Progenitor cell of endocrine pancreas (in vitro differentiated cells): ENCODE measurements around the gene ISLR. TPM values are rescaled to one million over a fixed set of nuclear protein-coding genes. Genes with fewer than 3 reads are reported as not detected.

ENCODE experiments used
- DNase-seq: peaks from one replicate; pipeline ENCODE4 v3.0.0; 2021; ENCODE audit warnings: low spot score; ENCODE audit not compliant: unreplicated experiment
- H3K27ac Mint-ChIP-seq: 2 replicates; pipeline ENCODE4 v1.8.0; 2021; ENCODE audit warnings: mild to moderate bottlenecking, moderate library complexity, mixed read lengths
- H3K27me3 Mint-ChIP-seq: 2 replicates; pipeline ENCODE4 v1.8.0; 2021; ENCODE audit warnings: mixed read lengths
- H3K36me3 Mint-ChIP-seq: 2 replicates; pipeline ENCODE4 v1.8.0; 2022; ENCODE audit warnings: mixed read lengths; ENCODE audit not compliant: insufficient read depth
- H3K4me1 Mint-ChIP-seq: 2 replicates; pipeline ENCODE4 v1.8.0; 2021; ENCODE audit warnings: low read depth, mixed read lengths
- H3K4me3 Mint-ChIP-seq: 2 replicates; pipeline ENCODE4 v1.8.0; 2021; ENCODE audit warnings: low read depth, mild to moderate bottlenecking, moderate library complexity, mixed read lengths
- H3K9me3 Mint-ChIP-seq: 2 replicates; pipeline ENCODE4 v1.8.0; 2021; ENCODE audit warnings: low read depth, mixed read lengths
- total RNA-seq: library from RNA; stranded (reverse); gene quantifications from 2 replicates; pipeline ENCODE4 v1.2.1, GENCODE V29; 2021
- TF ChIP-seq, protein P1 (sequence below): fragments of 200-600 bp; sonication (generic); IDR thresholded peaks from one replicate; pipeline ENCODE4 v1.5.0; 2021; ENCODE audit warnings: antibody characterized with exemption, mild to moderate bottlenecking; ENCODE audit not compliant: unreplicated experiment

The ISLR gene
- total RNA-seq, 1 donor from 2014 or later, result not detected

DNA sequence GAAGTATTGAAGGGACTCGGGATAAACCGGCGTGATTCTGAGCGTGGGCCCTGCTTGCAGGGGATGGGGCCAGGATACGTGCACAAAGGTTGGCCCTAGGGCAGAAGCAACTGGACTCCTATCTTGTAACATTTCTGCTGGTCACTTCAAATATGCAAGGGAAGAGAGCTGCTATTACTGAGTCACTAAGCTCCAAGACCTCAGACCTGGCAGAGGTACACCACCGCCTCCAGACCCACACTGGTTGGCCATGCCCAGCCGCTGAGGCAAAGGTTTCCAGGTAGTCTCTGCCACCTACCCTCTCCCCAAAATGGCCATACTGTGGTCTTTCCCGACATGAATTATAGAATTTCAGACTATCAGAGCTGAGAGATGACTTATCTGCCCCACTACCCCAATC is 42.4 kb downstream of the ISLR start:
- Mint-ChIP-seq H3K27ac (no peak overlapping the region), H3K36me3 (no peaks in the 10 kb centered on the region), H3K27me3 (peaks cover 30% of the 10 kb centered on the region), H3K4me1 (peaks cover 20% of the 10 kb centered on the region), H3K9me3 (no peaks in the 10 kb centered on the region), H3K4me3 (no peak overlapping the region)
- TF ChIP-seq, protein P1, sequence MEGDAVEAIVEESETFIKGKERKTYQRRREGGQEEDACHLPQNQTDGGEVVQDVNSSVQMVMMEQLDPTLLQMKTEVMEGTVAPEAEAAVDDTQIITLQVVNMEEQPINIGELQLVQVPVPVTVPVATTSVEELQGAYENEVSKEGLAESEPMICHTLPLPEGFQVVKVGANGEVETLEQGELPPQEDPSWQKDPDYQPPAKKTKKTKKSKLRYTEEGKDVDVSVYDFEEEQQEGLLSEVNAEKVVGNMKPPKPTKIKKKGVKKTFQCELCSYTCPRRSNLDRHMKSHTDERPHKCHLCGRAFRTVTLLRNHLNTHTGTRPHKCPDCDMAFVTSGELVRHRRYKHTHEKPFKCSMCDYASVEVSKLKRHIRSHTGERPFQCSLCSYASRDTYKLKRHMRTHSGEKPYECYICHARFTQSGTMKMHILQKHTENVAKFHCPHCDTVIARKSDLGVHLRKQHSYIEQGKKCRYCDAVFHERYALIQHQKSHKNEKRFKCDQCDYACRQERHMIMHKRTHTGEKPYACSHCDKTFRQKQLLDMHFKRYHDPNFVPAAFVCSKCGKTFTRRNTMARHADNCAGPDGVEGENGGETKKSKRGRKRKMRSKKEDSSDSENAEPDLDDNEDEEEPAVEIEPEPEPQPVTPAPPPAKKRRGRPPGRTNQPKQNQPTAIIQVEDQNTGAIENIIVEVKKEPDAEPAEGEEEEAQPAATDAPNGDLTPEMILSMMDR, result no peak
- DNase-seq, result no peak

DNA sequence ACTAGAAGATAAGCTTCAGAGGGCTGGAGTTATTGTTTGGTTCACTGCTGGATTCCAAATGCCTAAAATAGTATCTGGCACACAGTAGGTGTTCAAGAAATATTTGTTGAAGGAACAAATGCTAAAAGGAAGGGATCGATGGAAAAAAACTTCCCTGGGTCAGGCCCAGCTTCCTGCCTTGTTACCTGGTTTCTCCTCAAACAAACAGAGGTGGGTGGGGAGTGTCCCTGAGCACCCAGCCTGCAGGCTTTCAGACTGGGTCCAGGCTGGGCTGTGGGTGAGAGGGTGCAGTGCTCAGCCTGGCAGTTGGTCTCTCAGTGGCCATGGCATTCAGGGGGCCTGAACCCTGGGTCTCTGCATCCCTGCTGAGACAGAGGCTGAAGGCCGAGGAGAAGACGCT is 43.4 kb downstream of the ISLR start:
- H3K4me1 Mint-ChIP-seq, result peaks cover 18% of the 10 kb centered on the region
- TF ChIP-seq, protein P1, result no peak
- H3K9me3 Mint-ChIP-seq, result no peaks in the 10 kb centered on the region
- H3K4me3 Mint-ChIP-seq, result no peak overlapping the region
- no peak for DNase-seq
- H3K36me3 Mint-ChIP-seq, result no peaks in the 10 kb centered on the region
- H3K27ac Mint-ChIP-seq, result no peak overlapping the region
- peaks cover 40% of the 10 kb centered on the region for H3K27me3 Mint-ChIP-seq

DNA sequence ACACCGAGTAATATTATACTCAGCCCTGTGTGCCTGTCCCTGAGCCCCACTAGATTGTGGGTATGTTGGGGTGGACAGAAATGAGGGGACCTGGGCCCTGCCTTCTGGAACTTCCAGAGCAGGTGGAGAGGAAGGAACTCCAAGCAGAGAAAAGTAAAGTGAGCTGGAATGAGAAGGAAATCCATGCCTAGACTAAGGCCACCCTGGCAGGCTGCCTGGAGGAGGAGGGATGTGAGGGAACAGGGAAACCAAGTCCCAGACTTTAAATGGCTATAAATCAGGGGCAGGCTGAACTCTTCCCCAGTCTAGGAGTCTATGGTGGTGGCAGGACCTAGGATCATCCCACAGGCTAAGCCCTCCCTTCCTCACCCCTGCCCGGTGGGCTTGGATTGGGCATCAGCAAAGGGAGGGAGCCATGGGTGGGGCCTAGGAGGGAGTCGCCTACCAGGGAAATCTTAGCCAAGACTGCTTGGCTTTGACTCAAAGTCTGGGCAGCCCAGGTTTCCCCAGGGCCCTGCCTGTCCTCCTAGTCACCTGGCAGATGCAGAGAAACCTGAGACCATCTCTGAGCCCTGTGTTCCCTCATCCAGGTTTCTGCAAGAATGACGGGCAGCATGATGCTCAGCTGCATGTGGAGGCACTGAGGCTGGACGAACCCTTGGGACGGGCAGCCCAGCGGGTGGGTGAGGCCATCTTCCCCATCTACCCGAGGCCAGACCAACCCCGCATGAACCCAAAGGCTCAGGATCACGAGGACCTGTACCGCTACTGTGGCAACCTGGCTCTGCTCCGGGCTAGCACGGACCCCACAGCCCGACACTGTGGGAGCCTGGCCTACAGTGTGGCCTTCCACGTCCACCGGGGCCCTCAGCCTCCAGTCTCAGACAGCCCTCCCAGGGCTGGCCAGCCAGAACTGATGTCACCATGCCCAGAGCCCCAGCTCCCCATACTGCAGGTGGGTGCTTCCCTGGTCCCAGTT is 44.7 kb downstream of the ISLR start:
- Mint-ChIP-seq H3K4me1 (peaks cover 24% of the 10 kb centered on the region), H3K36me3 (no peaks in the 10 kb centered on the region), H3K9me3 (no peaks in the 10 kb centered on the region), H3K27ac (peak overlapping the region; percentile 77), H3K4me3 (no peak overlapping the region), H3K27me3 (peaks cover 46% of the 10 kb centered on the region)
- TF ChIP-seq, protein P1, result no peak
- no peak for DNase-seq

DNA sequence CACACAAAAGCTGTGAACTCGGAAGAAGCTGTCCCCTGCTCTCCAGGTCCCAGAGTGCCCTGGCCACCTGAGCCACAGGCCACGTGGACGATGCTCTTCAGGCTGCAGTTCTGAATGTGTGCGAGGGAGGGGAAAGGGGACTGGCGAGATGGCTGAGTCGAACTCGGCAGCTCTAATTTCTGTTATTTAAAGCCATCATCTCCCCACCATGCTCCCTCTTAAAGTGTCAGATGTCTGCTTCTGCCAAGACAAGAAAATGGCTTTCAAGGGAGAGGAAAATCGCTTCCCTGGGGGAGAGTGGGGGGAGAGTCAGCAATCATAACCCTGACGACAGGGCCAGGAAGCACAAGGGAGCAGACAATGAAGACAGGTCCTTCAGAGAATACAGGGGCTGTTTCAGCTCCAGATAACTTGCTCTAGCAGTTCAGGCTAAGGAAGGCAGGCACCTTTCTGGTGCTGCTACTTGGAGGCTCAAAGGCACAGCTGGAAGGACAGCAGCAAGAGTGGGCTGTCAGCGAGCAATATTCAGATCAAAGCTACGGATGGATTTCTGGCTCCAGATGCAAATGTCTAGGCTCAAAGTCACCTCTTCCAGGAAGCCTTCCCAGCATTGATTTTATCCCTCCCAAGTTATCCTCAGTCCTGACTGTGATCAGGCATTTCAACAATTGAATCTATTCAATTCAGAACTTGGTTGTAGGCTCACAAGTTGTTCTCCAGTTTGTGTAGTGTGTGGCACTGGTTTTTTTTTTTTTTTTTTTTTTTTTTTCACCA is 47.2 kb downstream of the ISLR start:
- no peak for DNase-seq
- TF ChIP-seq, protein P1, result no peak
- no peaks in the 10 kb centered on the region for H3K36me3 Mint-ChIP-seq
- H3K4me3 Mint-ChIP-seq, result no peak overlapping the region
- H3K4me1 Mint-ChIP-seq, result peaks cover 19% of the 10 kb centered on the region
- no peaks in the 10 kb centered on the region for H3K9me3 Mint-ChIP-seq
- H3K27ac Mint-ChIP-seq, result no peak overlapping the region
- peaks cover 49% of the 10 kb centered on the region for H3K27me3 Mint-ChIP-seq
